Stimulated activated CD4-positive, alpha-beta T cell treated with anti-CD3 and anti-CD28 coated beads, Interleukin-12 subunit alpha, Interleukin-12 subunit beta, amount 100 ng/mL, for 4 hours (primary cell): Measurements from ENCODE around the gene FHOD3.

Experiments
- DNase-seq: peaks from one replicate; pipeline ENCODE4 v3.0.0-alpha.2; 2020

FHOD3 gene

GRCh38 chr18:36296650-36297416 lies 680 bp upstream of the FHOD3 start:
- DNase-seq, result peak; percentile 3

DNA sequence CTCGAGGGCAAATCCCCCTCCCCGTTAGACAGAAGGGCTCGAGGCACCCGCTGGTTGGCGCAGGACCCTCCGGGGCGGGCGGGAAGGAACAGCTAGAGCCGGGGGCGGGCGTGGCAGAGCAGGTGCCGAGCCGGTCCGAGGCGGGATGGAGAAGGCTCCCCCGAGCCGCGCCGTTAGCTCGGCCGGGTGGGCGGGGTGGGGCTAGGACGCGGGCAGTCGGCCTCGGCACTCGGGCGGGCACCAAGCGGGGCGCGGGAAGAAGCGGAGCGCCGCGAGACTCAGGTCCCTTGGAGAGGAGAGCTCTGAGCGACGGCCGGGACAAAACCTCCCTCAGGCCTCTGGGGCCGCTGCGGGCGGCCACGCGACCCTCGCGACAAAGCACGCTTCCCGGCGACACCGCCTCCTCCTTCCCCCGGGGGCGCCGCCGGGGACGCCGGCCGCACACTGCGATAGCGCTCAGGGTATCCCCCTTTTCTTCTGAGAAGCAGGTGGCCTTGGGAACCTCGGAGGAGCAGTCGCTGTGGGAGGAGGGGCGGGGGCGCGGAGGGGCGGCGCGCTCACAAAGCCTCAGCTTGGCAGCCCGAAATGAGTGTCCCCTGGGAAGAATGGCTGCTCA lies 721 bp downstream of the FHOD3 start:
- DNase-seq, result no peak

GRCh38 chr18:36299015-36299414 lies 1.5 kb downstream of the FHOD3 start:
- DNase-seq, result no peak

- no peak for DNase-seq
Observed at GRCh38 chr18:36300211-36300610, 2.7 kb downstream of the FHOD3 start.

DNA sequence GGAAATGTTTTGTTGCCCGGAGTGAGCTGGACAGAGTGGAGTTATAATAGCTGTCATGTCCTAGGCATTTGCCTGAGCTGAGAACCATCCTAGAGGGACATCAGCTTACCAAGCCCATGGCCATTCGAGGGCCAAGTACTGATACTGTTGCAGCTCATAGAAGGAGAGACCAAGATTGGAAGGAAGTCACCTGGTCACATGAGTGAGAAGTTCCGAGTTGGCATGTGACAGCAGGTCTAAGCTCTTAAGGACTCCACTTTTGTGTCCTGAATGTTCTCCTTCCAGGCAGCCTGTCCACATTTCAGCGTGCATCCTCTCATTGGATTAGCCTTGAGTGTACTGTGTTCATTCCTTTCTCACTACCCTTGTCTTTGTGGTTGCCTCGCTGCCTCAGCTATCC lies 4.4 kb downstream of the FHOD3 start:
- no peak for DNase-seq

DNA sequence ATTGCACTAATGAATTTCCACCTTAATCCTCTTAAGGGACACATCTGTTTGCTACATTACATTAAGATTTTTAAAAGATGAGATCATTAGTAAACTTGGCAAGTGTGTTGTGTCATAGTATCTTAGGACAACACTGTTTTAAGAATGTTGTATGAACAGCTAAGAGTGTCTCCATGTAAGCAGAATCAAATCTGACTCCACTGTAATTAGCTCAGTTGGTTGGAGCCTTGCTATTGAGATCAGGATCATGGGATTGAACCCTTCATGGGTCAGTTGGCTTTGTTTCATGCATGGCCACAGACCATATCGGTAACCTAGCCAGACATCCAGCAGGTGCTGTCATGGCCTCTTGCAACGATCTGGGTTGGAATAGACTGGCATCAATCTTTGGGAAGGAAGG lies 5.2 kb downstream of the FHOD3 start:
- no peak for DNase-seq

DNA sequence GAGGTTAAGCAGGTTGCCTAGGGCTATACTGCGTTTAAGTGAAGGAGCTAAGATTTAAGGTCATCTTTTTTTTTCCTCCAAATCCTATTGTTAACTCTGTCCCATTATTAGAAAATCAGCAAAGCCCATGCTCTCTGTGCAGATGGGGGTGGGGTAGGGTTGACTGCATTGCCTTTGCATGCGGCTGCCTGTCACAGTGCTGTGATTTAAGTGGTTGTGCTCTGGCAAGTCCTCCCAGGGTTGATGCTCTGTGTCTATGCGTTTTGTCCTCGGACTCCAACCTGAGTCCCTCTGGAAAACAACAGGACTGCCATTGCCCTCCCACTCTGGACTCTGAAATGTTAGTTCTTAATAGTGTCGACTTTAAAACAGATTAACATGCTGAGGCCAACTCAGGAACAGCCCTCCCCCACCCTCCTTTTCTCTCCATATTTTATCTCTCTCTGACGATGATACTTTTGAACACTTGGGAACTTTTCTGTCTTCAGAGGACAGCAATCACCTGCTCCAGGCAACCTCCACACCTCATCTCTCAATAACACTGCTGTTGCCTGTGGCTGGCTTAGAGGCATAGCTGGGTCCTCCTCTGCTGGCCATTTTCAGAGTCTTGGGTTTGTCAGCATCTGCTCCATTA lies 5.8 kb downstream of the FHOD3 start:
- DNase-seq, result no peak

GRCh38 chr18:36304723-36305122 lies 7.2 kb downstream of the FHOD3 start:
- DNase-seq, result no peak

DNA sequence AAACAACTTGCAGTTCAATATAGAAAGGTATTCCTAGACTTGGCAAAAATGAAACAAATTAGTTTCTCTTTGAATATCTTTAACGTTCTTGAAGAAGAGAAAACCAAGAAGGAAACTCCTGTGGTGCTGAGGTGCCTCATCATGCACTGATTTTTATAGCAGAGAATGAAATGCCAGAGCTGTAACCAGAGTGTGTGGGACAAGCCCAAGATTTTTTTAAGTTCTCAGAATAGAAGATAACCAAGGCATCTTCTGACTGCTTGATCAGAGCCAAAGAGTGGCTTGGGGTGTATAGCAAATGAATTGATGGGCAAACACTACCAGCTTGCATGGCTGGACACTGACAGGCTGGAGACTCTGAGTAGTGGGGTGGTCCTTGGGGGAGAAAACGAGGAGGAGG lies 7.9 kb downstream of the FHOD3 start:
- no peak for DNase-seq

GRCh38 chr18:36307513-36307912 lies 10.0 kb downstream of the FHOD3 start:
- DNase-seq, result no peak

GRCh38 chr18:36308711-36309435 lies 11.4 kb downstream of the FHOD3 start:
- no peak for DNase-seq

- no peak for DNase-seq
Observed at GRCh38 chr18:36309436-36310391, 12.2 kb downstream of the FHOD3 start.

DNA sequence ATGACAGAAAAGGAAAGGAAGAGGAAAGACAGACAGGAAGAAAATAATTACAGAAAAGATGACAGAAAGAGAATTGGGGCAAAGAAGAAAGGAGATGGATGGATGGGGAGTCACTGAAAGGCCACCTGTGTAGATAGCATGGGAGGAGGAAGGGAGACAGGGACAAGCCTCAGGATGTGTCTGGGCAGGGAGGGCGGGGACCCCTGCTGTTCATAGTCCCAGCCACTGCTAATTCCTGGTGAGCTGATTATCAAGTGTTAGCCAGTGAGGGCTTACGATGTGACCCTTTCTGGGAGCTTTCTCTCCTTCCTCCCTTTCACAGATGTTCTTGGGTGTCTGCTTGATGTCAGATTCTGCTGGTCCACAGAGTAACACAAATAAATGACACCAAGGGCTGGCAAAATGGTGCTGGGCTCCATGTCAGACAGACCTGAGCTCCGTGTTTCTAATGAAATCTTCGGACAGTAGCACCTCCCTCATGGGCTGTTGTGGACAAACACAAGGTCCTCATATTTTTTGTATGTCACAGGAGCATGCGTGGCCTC lies 13.6 kb downstream of the FHOD3 start:
- no peak for DNase-seq

- no peak for DNase-seq
Observed at GRCh38 chr18:36312806-36313395, 15.4 kb downstream of the FHOD3 start.

- no peak for DNase-seq
Observed at GRCh38 chr18:36314098-36314497, 16.6 kb downstream of the FHOD3 start.

DNA sequence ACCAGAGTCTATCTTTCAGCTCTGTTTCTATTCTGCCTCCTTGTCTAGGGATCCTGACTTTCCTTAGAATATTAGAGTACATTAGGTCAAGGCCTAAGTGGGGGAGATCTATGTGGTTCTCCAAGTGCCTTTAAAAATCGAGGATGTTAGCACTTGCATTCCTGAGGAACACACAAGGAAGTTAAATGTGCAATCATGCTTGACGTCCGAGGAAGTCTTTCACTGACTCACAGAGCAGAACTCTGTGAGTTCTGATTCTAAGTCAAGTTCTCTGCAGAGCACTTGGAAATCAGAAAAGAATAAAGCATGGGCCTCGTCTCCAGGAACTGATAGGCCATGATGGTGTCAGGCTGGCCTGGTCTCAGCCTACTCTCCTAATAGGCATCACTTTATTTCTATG lies 17.2 kb downstream of the FHOD3 start:
- no peak for DNase-seq

GRCh38 chr18:36315736-36316135 lies 18.2 kb downstream of the FHOD3 start:
- no peak for DNase-seq

GRCh38 chr18:36316246-36316645 lies 18.7 kb downstream of the FHOD3 start:
- no peak for DNase-seq

DNA sequence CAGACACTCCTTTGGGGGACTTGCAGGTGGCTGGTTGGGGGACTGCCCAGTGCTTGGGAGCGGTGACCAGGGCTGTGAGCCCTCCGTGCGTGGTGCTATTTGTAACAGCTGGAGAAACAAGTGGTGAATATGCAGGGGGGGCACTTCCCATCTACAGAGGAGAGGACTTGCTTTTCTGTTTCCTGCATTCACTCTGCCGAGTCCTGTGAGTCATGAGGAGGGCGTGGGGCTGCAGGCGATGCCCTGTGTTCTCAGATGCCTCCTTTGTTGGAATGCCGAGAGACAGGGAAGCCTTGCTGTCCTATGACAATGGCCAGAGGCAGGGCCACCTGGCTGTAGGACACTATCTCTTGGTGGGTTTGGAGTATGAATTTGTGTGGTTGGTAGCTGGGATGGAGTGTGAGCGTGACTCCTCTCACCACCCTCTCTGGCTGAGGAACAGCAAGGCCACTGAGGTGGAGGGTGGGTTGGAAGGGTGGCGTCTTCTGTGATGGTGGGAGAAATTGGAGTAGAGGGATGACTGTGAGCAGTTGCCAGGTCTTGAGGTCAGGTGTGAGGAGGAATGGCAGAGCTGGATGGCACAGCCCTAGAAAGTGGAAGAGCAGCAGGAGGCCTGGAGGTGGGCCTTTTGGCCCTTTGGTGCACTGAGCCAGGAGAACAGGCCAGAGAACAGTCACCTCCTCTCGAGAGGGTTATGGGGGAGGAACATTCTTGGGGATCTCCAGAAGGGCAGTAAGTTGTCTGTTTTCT lies 24.3 kb downstream of the FHOD3 start:
- DNase-seq, result no peak

DNA sequence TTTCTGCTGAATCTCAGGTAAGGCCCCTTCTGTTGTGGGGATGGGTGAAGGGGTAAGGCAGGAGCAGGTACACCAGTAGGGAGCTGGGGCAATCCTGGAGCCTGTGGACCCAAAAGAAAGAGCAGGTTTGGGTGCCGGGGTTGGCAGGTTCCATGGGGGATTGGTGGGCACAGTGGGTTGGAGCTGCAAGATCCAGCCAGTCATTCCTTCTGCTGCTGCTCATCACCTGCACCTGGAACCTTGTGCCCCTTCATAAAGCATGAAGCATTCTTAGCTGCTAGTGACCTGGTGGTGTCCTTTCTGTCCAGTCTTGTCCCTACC lies 24.9 kb downstream of the FHOD3 start:
- no peak for DNase-seq

DNA sequence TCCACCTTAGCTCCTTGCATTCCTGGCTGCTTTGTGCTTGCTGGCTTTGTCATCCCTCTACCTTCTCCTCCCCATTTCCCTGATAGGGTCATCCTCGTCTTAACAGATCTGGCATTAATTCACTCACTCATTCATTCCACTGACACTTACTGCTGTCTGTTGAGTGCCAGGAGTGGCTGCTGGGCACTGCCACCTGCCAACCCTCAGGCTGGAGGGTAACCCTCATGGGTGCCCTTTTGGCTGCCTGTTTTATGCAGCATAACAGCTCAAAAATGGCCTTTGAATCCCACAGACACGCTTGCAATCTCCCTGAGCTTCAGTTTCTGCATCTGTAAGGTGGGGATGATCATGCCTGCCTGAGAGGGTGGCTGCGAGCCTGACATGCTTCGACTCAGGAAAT lies 25.2 kb downstream of the FHOD3 start:
- no peak for DNase-seq
